HG03558 (cell line): ENCODE results near the gene SMAD7.

Experiments used
- ATAC-seq: cut with Tn5 transposase; IDR thresholded peaks from one replicate; pipeline ENCODE4 v1.9.1; 2021; ENCODE audit warnings: moderate number of reproducible peaks; ENCODE audit not compliant: unreplicated experiment; ENCODE audit errors: extremely low read depth

The SMAD7 gene

DNA sequence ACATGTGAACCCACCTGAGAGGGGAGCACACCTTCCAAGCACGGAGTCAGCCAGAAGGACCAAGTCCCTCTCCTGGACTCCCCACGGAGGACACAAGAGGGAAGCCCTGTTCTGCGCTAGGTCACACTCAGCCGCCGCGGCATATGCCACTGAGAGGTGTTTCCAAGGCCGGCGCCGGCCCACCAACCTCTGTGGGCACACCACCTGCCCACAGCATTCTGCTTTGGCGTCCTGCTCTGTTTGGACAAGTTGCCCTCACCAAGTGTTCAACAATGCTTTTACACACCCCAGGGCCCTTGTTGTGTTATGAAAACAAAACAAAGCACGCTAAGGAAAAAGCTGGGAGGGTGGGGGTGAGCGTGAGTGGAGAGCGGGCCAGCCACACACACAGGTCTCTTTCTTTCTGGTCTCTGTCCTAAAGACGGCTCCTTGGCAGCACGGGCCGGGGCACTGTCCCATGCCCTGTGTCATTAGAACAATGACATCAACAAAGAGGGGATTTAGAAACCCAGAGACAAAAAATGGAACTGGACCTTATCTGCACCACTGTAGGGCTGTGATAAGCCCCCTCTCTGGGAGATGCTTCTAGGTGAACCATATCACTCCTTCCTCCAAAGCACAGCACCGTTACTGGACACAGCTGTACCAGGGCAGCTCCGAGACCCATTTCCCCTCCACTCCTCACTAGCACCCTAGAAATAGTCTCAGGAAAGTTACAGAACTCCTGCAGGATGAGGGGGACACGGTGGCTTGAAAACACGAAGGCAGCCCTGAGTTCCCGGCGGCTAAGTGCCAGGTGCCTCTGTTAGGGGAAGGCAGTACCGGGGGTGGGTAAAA lies 17.0 kb downstream of the SMAD7 start:
- ATAC-seq = no peak

DNA sequence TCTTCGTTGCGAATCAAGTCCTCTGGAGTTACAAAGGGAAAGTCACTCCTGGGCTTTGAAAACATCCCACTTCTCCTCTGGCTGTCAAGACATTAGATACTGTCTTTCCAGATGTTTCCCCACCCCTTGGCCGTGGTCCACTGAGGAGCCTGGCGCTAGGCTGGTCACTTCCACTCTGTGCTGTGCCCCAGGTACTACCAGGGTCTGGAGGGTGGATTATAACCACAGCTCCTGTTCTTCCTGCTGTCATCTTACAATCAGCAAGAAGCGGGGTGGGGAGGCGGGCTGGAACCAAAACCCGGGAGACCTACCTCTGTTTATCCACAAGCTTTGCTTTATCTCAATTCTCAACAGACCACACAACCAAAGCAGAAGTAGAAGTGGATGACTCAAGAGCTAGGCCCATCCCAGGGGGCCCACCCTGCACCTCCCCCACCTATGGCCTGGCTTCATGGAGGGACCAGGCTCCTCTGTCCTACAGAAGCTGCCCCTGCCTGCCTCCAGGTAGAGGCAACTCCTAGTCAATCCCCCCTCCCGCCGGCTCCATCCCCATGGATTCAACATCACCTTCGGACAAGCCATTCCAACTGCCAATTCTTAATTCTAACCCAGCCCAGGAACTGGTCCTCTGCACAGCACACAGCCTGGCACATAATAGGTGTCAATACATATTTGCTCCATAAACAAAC lies 17.8 kb downstream of the SMAD7 start:
- ATAC-seq = no peak

DNA sequence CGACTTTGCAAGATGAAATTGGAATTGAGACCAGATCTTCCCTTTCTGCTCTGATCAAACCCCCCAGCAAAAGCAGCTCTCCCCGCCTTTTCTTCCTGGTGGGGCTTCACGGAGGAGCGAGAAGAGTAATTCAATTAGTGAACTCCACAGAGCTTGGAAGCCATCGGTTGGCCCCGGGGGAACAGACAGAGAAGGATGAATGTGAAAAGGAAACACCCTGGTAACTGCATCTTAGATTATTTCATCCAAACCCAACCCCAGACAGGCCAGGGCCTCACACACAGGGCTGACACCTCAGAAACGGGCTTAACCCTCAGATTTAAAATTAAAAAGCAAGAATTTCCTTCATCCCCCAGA lies 18.3 kb downstream of the SMAD7 start:
- no peak for ATAC-seq

GRCh38 chr18:48931680-48932461 lies 18.9 kb downstream of the SMAD7 start:
- no peak for ATAC-seq

GRCh38 chr18:48930926-48931325 lies 19.8 kb downstream of the SMAD7 start:
- no peak for ATAC-seq

- ATAC-seq = no peak
Measured at GRCh38 chr18:48929941-48930713, 20.6 kb downstream of the SMAD7 start.

- ATAC-seq = no peak
Measured at GRCh38 chr18:48929212-48929612, 21.6 kb downstream of the SMAD7 start.

GRCh38 chr18:48928787-48929186 lies 22.0 kb downstream of the SMAD7 start:
- peak; percentile 71 for ATAC-seq

- ATAC-seq = no peak
Measured at GRCh38 chr18:48927286-48928080, 23.3 kb downstream of the SMAD7 start.

GRCh38 chr18:48926420-48926857 lies 24.3 kb downstream of the SMAD7 start:
- ATAC-seq = no peak

GRCh38 chr18:48925491-48925780 lies 25.3 kb downstream of the SMAD7 start:
- no peak for ATAC-seq

- ATAC-seq = no peak
Measured at GRCh38 chr18:48924630-48925490, 25.9 kb downstream of the SMAD7 start.

- ATAC-seq = no peak
Measured at GRCh38 chr18:48923746-48924629, 26.8 kb downstream of the SMAD7 start.

DNA sequence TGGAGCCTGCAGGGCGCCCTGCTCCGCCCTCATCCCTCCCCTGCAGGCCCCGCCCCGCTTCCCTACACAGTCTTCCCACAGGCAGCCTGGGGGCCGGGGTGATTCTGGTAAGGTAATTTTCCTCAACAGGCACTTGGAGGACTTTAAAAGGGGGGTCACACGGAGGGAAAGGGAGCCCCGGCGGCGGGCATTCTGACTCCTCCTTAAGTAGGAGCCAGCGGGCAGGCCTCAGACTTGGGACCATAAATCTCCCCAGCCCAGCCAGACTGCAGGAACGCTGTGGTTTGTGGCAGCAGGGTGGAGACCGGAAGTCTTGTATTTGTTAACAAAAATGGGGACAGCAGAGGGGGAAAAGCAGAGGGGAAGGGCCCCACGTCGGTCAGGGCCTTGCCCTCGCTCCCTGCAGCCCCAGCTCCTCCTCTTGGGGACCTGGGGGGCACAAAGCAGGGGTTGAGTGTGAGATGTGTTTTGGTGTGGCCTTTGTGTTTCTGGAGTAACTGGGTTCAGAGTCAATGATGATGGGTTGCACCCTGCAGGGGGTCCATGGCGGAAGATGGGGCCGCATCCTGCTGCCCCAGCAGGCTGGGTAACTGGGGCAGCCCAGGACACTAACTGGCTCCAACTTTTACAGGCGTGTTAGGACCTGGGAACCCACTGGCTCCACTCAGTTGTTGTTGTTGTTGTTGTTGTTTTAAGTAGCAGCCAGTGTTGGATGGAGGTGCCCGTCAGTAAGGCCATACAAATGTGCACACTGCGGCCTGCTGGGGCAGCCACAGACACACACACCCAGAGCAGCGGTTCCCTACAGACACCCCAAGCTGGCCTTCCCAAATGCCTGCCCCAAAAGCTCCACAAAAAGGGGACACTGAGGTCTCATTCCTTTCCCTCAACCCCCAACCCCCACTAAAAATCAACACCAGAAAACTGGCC lies 27.7 kb downstream of the SMAD7 start:
- ATAC-seq = no peak

- ATAC-seq = no peak
Measured at GRCh38 chr18:48922226-48922800, 28.5 kb downstream of the SMAD7 start.
